ENCODE measurements around the gene CAPN2.

DNA sequence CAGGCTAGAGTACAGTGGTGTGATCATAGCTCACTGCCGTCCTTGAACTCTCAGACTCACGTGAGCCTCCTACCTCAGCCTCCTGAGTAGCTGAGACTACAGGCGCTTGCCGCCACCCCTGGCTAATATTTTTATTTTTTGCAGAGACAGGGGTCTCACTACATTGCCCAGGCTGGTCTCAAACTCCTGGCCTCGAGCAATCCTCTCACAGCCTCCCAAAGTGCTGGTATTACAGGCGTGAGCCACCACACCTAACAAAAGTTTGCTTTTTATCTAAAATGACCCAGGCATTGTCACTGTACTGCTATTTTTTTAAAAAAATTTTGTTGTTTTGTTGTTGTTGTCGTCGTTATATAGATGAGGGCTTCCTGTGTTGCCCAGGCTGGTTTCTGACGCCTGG lies 46.4 kb downstream of the CAPN2 start:
- TF ChIP-seq POLR2A (IDR thresholded peaks at IDR 0.05; ENCODE audit: low read depth, low read length), result no peak
- no peak for TF ChIP-seq TAF1 (IDR thresholded peaks at IDR 0.05; ENCODE audit: borderline replicate concordance, low read depth, low read length)
- TF ChIP-seq POLR2AphosphoS5 (IDR thresholded peaks at IDR 0.05; ENCODE audit: low read depth, low read length), result no peak

Measured in GM12892 (cell line).